ENCODE measurements around the gene MLH3.

GRCh38 chr14:75090353-75090752 is 39.1 kb upstream of the MLH3 start:
- TF ChIP-seq CTCF (IDR thresholded peaks at IDR 0.05) (no peak), POLR2A (IDR thresholded peaks at IDR 0.05) (no peak)

Measured in prostate gland (tissue), 2 donors.